ENCODE measurements around the gene SF3A2.

SF3A2 gene

GRCh38 chr19:2242092-2242537 lies 5.5 kb downstream of the SF3A2 start:
- no peak overlapping the region for H3K4me3 ChIP-seq (ENCODE audit: low read depth, low read length)
- DNase-seq (ENCODE audit: low read depth): no peak
- TF ChIP-seq POLR2A (IDR thresholded peaks at IDR 0.05; ENCODE audit: extremely low read depth, insufficient read length) (no peak), CTCF (IDR thresholded peaks at IDR 0.05; ENCODE audit: low read depth, low read length) (no peak), MAX (IDR thresholded peaks at IDR 0.05; ENCODE audit: low read depth, low read length) (no peak), MYC (IDR thresholded peaks at IDR 0.05; ENCODE audit: low read depth, low read length) (no peak)

GRCh38 chr19:2242816-2243215 lies 6.2 kb downstream of the SF3A2 start:
- TF ChIP-seq CTCF (IDR thresholded peaks at IDR 0.05; ENCODE audit: low read depth, low read length): no peak
- no peak for TF ChIP-seq POLR2A (IDR thresholded peaks at IDR 0.05; ENCODE audit: extremely low read depth, insufficient read length)
- no peak for TF ChIP-seq MAX (IDR thresholded peaks at IDR 0.05; ENCODE audit: low read depth, low read length)
- no peak for TF ChIP-seq MYC (IDR thresholded peaks at IDR 0.05; ENCODE audit: low read depth, low read length)
- DNase-seq (ENCODE audit: low read depth): no peak
- H3K4me3 ChIP-seq (ENCODE audit: low read depth, low read length): no peak overlapping the region

GRCh38 chr19:2243274-2244124 lies 6.9 kb downstream of the SF3A2 start:
- no peak overlapping the region for H3K4me3 ChIP-seq (ENCODE audit: low read depth, low read length)
- no peak for TF ChIP-seq CTCF (IDR thresholded peaks at IDR 0.05; ENCODE audit: low read depth, low read length)
- no peak for TF ChIP-seq MAX (IDR thresholded peaks at IDR 0.05; ENCODE audit: low read depth, low read length)
- no peak for DNase-seq (ENCODE audit: low read depth)

- DNase-seq (ENCODE audit: low read depth): no peak
- no peak overlapping the region for H3K4me3 ChIP-seq (ENCODE audit: low read depth, low read length)
- TF ChIP-seq POLR2A (IDR thresholded peaks at IDR 0.05; ENCODE audit: extremely low read depth, insufficient read length): no peak
- TF ChIP-seq MAX (IDR thresholded peaks at IDR 0.05; ENCODE audit: low read depth, low read length): no peak
- TF ChIP-seq CTCF (IDR thresholded peaks at IDR 0.05; ENCODE audit: low read depth, low read length): no peak
- no peak for TF ChIP-seq MYC (IDR thresholded peaks at IDR 0.05; ENCODE audit: low read depth, low read length)
Measured at GRCh38 chr19:2244125-2244411, 7.4 kb downstream of the SF3A2 start.

- H3K4me3 ChIP-seq (ENCODE audit: low read depth, low read length): no peak overlapping the region
- no peak for TF ChIP-seq MAX (IDR thresholded peaks at IDR 0.05; ENCODE audit: low read depth, low read length)
- TF ChIP-seq MYC (IDR thresholded peaks at IDR 0.05; ENCODE audit: low read depth, low read length): no peak
- no peak for TF ChIP-seq CTCF (IDR thresholded peaks at IDR 0.05; ENCODE audit: low read depth, low read length)
- TF ChIP-seq POLR2A (IDR thresholded peaks at IDR 0.05; ENCODE audit: extremely low read depth, insufficient read length): no peak
- DNase-seq (ENCODE audit: low read depth): no peak
Measured at GRCh38 chr19:2244486-2244885, 7.9 kb downstream of the SF3A2 start.
